Gastrocnemius medialis (tissue), 4 donors: Measurements from ENCODE around the gene UNC5B.

Experiments
- POLR2A ChIP-seq, 2 donors: fragments of 450-650 bp; IDR thresholded peaks; one replicate each; pipeline ENCODE4 v1.6.1; 2017; ENCODE audit warnings: antibody characterized with exemption in 2 of 2, mild to moderate bottlenecking in 2 of 2, moderate library complexity in 2 of 2
- TF ChIP-seq, protein P1 (sequence below), 5 experiments: fragments of 450-650 bp in 3 of 5; fragments of 200-600 bp in 2 of 5; sonication (generic) in 2 of 5; IDR thresholded peaks in 4 of 5; conservative IDR thresholded peaks in 1 of 5; 1 replicate in 4 of 5; 2 replicates in 1 of 5; pipeline ENCODE4 v1.5.1; 2016 to 2019; ENCODE audit warnings: antibody characterized with exemption in 5 of 5, mild to moderate bottlenecking in 3 of 5, moderate library complexity in 3 of 5

- TF ChIP-seq, protein P1, sequence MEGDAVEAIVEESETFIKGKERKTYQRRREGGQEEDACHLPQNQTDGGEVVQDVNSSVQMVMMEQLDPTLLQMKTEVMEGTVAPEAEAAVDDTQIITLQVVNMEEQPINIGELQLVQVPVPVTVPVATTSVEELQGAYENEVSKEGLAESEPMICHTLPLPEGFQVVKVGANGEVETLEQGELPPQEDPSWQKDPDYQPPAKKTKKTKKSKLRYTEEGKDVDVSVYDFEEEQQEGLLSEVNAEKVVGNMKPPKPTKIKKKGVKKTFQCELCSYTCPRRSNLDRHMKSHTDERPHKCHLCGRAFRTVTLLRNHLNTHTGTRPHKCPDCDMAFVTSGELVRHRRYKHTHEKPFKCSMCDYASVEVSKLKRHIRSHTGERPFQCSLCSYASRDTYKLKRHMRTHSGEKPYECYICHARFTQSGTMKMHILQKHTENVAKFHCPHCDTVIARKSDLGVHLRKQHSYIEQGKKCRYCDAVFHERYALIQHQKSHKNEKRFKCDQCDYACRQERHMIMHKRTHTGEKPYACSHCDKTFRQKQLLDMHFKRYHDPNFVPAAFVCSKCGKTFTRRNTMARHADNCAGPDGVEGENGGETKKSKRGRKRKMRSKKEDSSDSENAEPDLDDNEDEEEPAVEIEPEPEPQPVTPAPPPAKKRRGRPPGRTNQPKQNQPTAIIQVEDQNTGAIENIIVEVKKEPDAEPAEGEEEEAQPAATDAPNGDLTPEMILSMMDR (IDR thresholded peaks at IDR 0.05 in 4 of 5, conservative IDR thresholded peaks at IDR 0.05 in 1 of 5) = no peak
- no peak for TF ChIP-seq POLR2A (IDR thresholded peaks at IDR 0.05)
Measured at GRCh38 chr10:71250842-71251241, 38.5 kb downstream of the UNC5B start.
